Stimulated activated CD4-positive, alpha-beta T cell treated with anti-CD3 and anti-CD28 coated beads, Interleukin-15, amount 100 ng/mL, for 24 hours (primary cell): ENCODE data around the gene PRKAR1B.

Source experiments
- DNase-seq: peaks from one replicate; pipeline ENCODE4 v3.0.0-alpha.2; 2020

The PRKAR1B gene

GRCh38 chr7:727104-727805, at the start of gene PRKAR1B:
Gene PRKAR1B, minus strand, starts transcription at chr7:727281. Its CDS starts 15,776 bp downstream, at chr7:711505.
- peak; percentile 73 for DNase-seq

GRCh38 chr7:776381-776780, 49.3 kb upstream of the PRKAR1B start:
- DNase-seq = no peak

GRCh38 chr7:774161-775109, 47.4 kb upstream of the PRKAR1B start:
- peak; percentile 74 for DNase-seq

GRCh38 chr7:773622-773915, 46.5 kb upstream of the PRKAR1B start:
- DNase-seq = no peak

GRCh38 chr7:772861-773621, 46.0 kb upstream of the PRKAR1B start:
- DNase-seq = no peak

GRCh38 chr7:772392-772791, 45.3 kb upstream of the PRKAR1B start:
- DNase-seq = no peak

- no peak for DNase-seq
Measured at GRCh38 chr7:772005-772294, 44.9 kb upstream of the PRKAR1B start.

GRCh38 chr7:771234-772004, 44.3 kb upstream of the PRKAR1B start:
- DNase-seq = peak; percentile 18

- no peak for DNase-seq
Measured at GRCh38 chr7:770741-771166, 43.7 kb upstream of the PRKAR1B start.

GRCh38 chr7:770336-770735, 43.3 kb upstream of the PRKAR1B start:
- DNase-seq = no peak

- peak; percentile 23 for DNase-seq
Measured at GRCh38 chr7:768881-769504, 41.9 kb upstream of the PRKAR1B start.

- peak; percentile 53 for DNase-seq
Measured at GRCh38 chr7:767941-768731, 41.1 kb upstream of the PRKAR1B start.

GRCh38 chr7:767580-767940, 40.5 kb upstream of the PRKAR1B start:
- DNase-seq = peak; percentile 36

GRCh38 chr7:765383-765782, 38.3 kb upstream of the PRKAR1B start:
- DNase-seq = no peak

GRCh38 chr7:763762-764161, 36.7 kb upstream of the PRKAR1B start:
- no peak for DNase-seq

- no peak for DNase-seq
Measured at GRCh38 chr7:762885-763284, 35.8 kb upstream of the PRKAR1B start.

GRCh38 chr7:761631-762030, 34.5 kb upstream of the PRKAR1B start:
- no peak for DNase-seq

- no peak for DNase-seq
Measured at GRCh38 chr7:761101-761500, 34.0 kb upstream of the PRKAR1B start.

GRCh38 chr7:760006-760405, 32.9 kb upstream of the PRKAR1B start:
- no peak for DNase-seq

GRCh38 chr7:759569-759968, 32.5 kb upstream of the PRKAR1B start:
- no peak for DNase-seq

- no peak for DNase-seq
Measured at GRCh38 chr7:757741-758163, 30.7 kb upstream of the PRKAR1B start.
